SK-N-SH treated with all-trans-retinoic acid at 6 μM for 48 hours (cell line): ENCODE measurements around the gene ZFHX3.

Source experiments
- ATAC-seq: fragments of 200-7000 bp; cut with Tn5 transposase; 3 replicates; pipeline ENCODE4 v1.9.1; 2020; ENCODE audit warnings: mild to moderate bottlenecking, moderate library complexity
- ARNTL ChIP-seq: fragments of 450-650 bp; formaldehyde crosslinking; IDR thresholded peaks from 2 replicates; pipeline ENCODE4 v1.5.0; 2020; ENCODE audit warnings: low read depth, mild to moderate bottlenecking, moderate library complexity, borderline replicate concordance
- BACH2 ChIP-seq: fragments of 250-450 bp; sonication (Bioruptor Pico); IDR thresholded peaks from 2 replicates; pipeline ENCODE4 v1.9.0; 2021; ENCODE audit warnings: mild to moderate bottlenecking, borderline replicate concordance
- CREB5 ChIP-seq: fragments of 250-450 bp; sonication (Bioruptor Pico); IDR thresholded peaks from 2 replicates; pipeline ENCODE4 v1.5.1; 2020; ENCODE audit warnings: low read depth, mild to moderate bottlenecking, moderate library complexity
- CSDC2 ChIP-seq: fragments of 250-450 bp; sonication (Bioruptor Pico); IDR thresholded peaks from 2 replicates; pipeline ENCODE4 v1.5.0; 2020; ENCODE audit warnings: mild to moderate bottlenecking, moderate library complexity
- CSRNP3 ChIP-seq: fragments of 250-450 bp; sonication (Bioruptor Pico); IDR thresholded peaks from 2 replicates; pipeline ENCODE4 v1.5.1; 2021; ENCODE audit warnings: mild to moderate bottlenecking, moderate library complexity
- ESRRG ChIP-seq: fragments of 250-450 bp; sonication (Bioruptor Pico); IDR thresholded peaks from 2 replicates; pipeline ENCODE4 v1.6.1; 2021; ENCODE audit warnings: mild to moderate bottlenecking
- ISL1 ChIP-seq: fragments of 250-450 bp; sonication (Bioruptor Pico); IDR thresholded peaks from 2 replicates; pipeline ENCODE4 v2.1.2; 2022; ENCODE audit warnings: mild to moderate bottlenecking, moderate library complexity
- OSR1 ChIP-seq: fragments of 250-450 bp; sonication (Bioruptor Pico); IDR thresholded peaks from 2 replicates; pipeline ENCODE4 v1.8.0; 2022; ENCODE audit warnings: moderate library complexity, mild to moderate bottlenecking, inconsistent platforms
- PATZ1 ChIP-seq: fragments of 250-450 bp; sonication (Bioruptor Pico); IDR thresholded peaks from 2 replicates; pipeline ENCODE4 v1.8.0; 2020; ENCODE audit warnings: mild to moderate bottlenecking, moderate library complexity, borderline replicate concordance
- PPARA ChIP-seq: fragments of 250-450 bp; sonication (Bioruptor Pico); IDR thresholded peaks from 2 replicates; pipeline ENCODE4 v1.5.0; 2020; ENCODE audit warnings: mild to moderate bottlenecking, borderline replicate concordance
- RARB ChIP-seq: fragments of 250-450 bp; sonication (Bioruptor Pico); IDR thresholded peaks from 2 replicates; pipeline ENCODE4 v1.8.0; 2021; ENCODE audit warnings: mild to moderate bottlenecking, moderate library complexity
- TCF4 ChIP-seq: fragments of 250-450 bp; sonication (Bioruptor Pico); IDR thresholded peaks from 2 replicates; pipeline ENCODE4 v1.8.0; 2021; ENCODE audit warnings: mild to moderate bottlenecking, moderate library complexity, borderline replicate concordance
- TOX ChIP-seq: fragments of 250-450 bp; sonication (Bioruptor Pico); IDR thresholded peaks from 2 replicates; pipeline ENCODE4 v1.8.0; 2021; ENCODE audit warnings: mild to moderate bottlenecking, moderate library complexity, borderline replicate concordance
- ZC3H10 ChIP-seq: fragments of 250-450 bp; sonication (Bioruptor Pico); IDR thresholded peaks from 2 replicates; pipeline ENCODE4 v1.5.1; 2021; ENCODE audit warnings: mild to moderate bottlenecking, moderate library complexity
- ZFP3 ChIP-seq: fragments of 250-450 bp; sonication (Bioruptor Pico); IDR thresholded peaks from 2 replicates; pipeline ENCODE4 v1.5.0; 2020; ENCODE audit warnings: mild to moderate bottlenecking, moderate library complexity
- ZFP30 ChIP-seq: fragments of 450-650 bp; formaldehyde crosslinking; IDR thresholded peaks from 2 replicates; pipeline ENCODE4 v1.5.0; 2022; ENCODE audit warnings: mild to moderate bottlenecking, moderate library complexity
- ZNF565 ChIP-seq: fragments of 450-650 bp; formaldehyde crosslinking; conservative IDR thresholded peaks from 2 replicates; pipeline ENCODE4 v1.5.0; 2020; ENCODE audit warnings: low read depth, mild to moderate bottlenecking, moderate library complexity
- ZNF70 ChIP-seq: fragments of 450-650 bp; formaldehyde crosslinking; IDR thresholded peaks from 2 replicates; pipeline ENCODE4 v1.5.0; 2020; ENCODE audit warnings: mild to moderate bottlenecking, moderate library complexity
- ZNF8 ChIP-seq: fragments of 450-650 bp; formaldehyde crosslinking; IDR thresholded peaks from 2 replicates; pipeline ENCODE4 v1.5.0; 2020; ENCODE audit warnings: mild to moderate bottlenecking, moderate library complexity

The ZFHX3 gene

GRCh38 chr16:72853575-72854266 is 194.2 kb downstream of the ZFHX3 start:
- no peak for TF ChIP-seq ZNF70
- no peak for TF ChIP-seq TOX (CRISPR knock-in tag)
- TF ChIP-seq TCF4, result no peak
- TF ChIP-seq BACH2 (CRISPR knock-in tag), result no peak
- TF ChIP-seq ZNF565, result no peak
- no peak for TF ChIP-seq ISL1 (CRISPR knock-in tag)
- no peak for TF ChIP-seq CREB5 (CRISPR knock-in tag)
- no peak for TF ChIP-seq RARB (CRISPR knock-in tag)
- ATAC-seq, result no peak

GRCh38 chr16:72852421-72852820 is 195.5 kb downstream of the ZFHX3 start:
- no peak for TF ChIP-seq ARNTL
- TF ChIP-seq ESRRG (CRISPR knock-in tag), result no peak
- TF ChIP-seq OSR1, result no peak
- no peak for TF ChIP-seq CSRNP3 (CRISPR knock-in tag)
- no peak for TF ChIP-seq BACH2 (CRISPR knock-in tag)
- no peak for TF ChIP-seq ZFP3
- TF ChIP-seq PPARA (CRISPR knock-in tag), result no peak
- no peak for ATAC-seq

- no peak for ATAC-seq
Observed at GRCh38 chr16:72850853-72851252, 197.1 kb downstream of the ZFHX3 start.

GRCh38 chr16:72850021-72850420 is 197.9 kb downstream of the ZFHX3 start:
- no peak for ATAC-seq
- TF ChIP-seq ZFP30 (CRISPR knock-in tag) (no peak), ZFP3 (no peak), ZC3H10 (CRISPR knock-in tag) (no peak), CREB5 (CRISPR knock-in tag) (no peak), ZNF8 (CRISPR knock-in tag) (no peak), PATZ1 (no peak), CSRNP3 (CRISPR knock-in tag) (no peak), PPARA (CRISPR knock-in tag) (no peak)

More at GRCh38 chr16:72850853-72851252, 197.1 kb downstream of the ZFHX3 start:
- TF ChIP-seq ZNF565 (no peak), CREB5 (CRISPR knock-in tag) (no peak), BACH2 (CRISPR knock-in tag) (no peak), CSDC2 (CRISPR knock-in tag) (no peak), OSR1 (no peak), ZC3H10 (CRISPR knock-in tag) (no peak), ESRRG (CRISPR knock-in tag) (no peak), RARB (CRISPR knock-in tag) (no peak)
- TF ChIP-seq, all 23 proteins: peak for 0
